ENCODE data around the gene ZC3HAV1. TPM values are rescaled to one million over a fixed set of nuclear protein-coding genes. Genes with fewer than 3 reads are reported as not detected.

Gene ZC3HAV1
- total and polyA plus RNA-seq, 10 of the 15 experiments (the other 5 are each of a cell fraction or from before 2014, with no cell fraction given): 18.5 to 55.3 (median 44.7) TPM

DNA sequence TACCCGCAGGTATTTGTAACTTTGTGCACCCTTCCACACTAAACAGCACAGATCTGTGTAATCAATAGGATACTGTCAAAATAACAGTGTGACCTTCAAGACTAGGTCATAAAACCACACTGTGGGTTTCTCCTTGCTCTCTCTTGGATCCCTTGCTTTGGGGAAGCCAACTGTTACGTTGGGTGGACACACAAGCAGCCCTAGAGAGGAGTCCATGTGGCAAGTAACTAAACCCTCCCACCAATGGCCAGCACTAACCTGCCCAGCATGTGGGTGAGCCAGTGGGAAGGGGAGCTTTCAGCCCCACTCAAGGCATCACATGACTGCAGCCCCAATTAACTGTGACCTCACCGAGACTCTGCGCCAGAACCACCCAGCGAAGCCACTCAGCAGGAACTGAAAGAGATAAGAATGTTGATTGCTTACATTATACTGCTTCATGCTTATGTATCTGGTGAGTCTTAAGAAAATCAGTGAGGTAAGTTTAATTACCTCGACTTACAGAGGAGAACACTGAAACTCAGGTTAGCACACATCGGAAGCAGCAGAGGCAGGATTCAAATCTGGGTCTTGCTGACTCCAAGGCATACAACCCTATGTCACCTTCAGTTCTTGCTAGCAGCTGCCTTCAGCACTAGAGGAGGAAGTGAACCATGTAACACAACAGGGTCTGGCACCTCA, 9.4 kb upstream of the ZC3HAV1 start (continued):
- TF ChIP-seq ASH2L (IDR thresholded peaks at IDR 0.05; ENCODE audit: borderline replicate concordance, low read depth) (no peak), SMAD5 (IDR thresholded peaks at IDR 0.05; ENCODE audit: low read depth) (no peak), FOXK2 (IDR thresholded peaks at IDR 0.05) (no peak), PAX5 (IDR thresholded peaks at IDR 0.05; ENCODE audit: borderline replicate concordance, low read depth, low read length) (peak; percentile 76), ZNF217 (IDR thresholded peaks at IDR 0.05) (no peak), ZNF622 (IDR thresholded peaks at IDR 0.05) (no peak), ZNF24 (IDR thresholded peaks at IDR 0.05) (no peak), NBN (IDR thresholded peaks at IDR 0.05) (peak; percentile 81), SUZ12 (IDR thresholded peaks at IDR 0.05; ENCODE audit: unreplicated experiment) (no peak), LARP7 (IDR thresholded peaks at IDR 0.05) (peak; percentile 30; the same call in 1 of the 2 replicates), RCOR1 (conservative IDR thresholded peaks at IDR 0.05; ENCODE audit: low read depth, low read length) (no peak), EED (IDR thresholded peaks at IDR 0.05; ENCODE audit: low read depth) (no peak; the same call in 1 of the 2 replicates), MEF2B (IDR thresholded peaks at IDR 0.05; ENCODE audit: partially characterized antibody, poor library complexity, severe bottlenecking) (no peak)
- TF ChIP-seq, protein P1, sequence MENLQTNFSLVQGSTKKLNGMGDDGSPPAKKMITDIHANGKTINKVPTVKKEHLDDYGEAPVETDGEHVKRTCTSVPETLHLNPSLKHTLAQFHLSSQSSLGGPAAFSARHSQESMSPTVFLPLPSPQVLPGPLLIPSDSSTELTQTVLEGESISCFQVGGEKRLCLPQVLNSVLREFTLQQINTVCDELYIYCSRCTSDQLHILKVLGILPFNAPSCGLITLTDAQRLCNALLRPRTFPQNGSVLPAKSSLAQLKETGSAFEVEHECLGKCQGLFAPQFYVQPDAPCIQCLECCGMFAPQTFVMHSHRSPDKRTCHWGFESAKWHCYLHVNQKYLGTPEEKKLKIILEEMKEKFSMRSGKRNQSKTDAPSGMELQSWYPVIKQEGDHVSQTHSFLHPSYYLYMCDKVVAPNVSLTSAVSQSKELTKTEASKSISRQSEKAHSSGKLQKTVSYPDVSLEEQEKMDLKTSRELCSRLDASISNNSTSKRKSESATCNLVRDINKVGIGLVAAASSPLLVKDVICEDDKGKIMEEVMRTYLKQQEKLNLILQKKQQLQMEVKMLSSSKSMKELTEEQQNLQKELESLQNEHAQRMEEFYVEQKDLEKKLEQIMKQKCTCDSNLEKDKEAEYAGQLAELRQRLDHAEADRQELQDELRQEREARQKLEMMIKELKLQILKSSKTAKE (IDR thresholded peaks at IDR 0.05; ENCODE audit: low read depth, poor library complexity, severe bottlenecking): peak; percentile 71
- TF ChIP-seq, protein P2, sequence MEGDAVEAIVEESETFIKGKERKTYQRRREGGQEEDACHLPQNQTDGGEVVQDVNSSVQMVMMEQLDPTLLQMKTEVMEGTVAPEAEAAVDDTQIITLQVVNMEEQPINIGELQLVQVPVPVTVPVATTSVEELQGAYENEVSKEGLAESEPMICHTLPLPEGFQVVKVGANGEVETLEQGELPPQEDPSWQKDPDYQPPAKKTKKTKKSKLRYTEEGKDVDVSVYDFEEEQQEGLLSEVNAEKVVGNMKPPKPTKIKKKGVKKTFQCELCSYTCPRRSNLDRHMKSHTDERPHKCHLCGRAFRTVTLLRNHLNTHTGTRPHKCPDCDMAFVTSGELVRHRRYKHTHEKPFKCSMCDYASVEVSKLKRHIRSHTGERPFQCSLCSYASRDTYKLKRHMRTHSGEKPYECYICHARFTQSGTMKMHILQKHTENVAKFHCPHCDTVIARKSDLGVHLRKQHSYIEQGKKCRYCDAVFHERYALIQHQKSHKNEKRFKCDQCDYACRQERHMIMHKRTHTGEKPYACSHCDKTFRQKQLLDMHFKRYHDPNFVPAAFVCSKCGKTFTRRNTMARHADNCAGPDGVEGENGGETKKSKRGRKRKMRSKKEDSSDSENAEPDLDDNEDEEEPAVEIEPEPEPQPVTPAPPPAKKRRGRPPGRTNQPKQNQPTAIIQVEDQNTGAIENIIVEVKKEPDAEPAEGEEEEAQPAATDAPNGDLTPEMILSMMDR (IDR thresholded peaks at IDR 0.05 in 2 of 3, conservative IDR thresholded peaks at IDR 0.05 in 1 of 3; ENCODE audit: control insufficient read depth in 2 of 3, extremely low read depth in 1 of 3, insufficient read depth in 1 of 3, low read depth in 3 of 3, low read length in 3 of 3): no peak
- TF ChIP-seq, protein P3, sequence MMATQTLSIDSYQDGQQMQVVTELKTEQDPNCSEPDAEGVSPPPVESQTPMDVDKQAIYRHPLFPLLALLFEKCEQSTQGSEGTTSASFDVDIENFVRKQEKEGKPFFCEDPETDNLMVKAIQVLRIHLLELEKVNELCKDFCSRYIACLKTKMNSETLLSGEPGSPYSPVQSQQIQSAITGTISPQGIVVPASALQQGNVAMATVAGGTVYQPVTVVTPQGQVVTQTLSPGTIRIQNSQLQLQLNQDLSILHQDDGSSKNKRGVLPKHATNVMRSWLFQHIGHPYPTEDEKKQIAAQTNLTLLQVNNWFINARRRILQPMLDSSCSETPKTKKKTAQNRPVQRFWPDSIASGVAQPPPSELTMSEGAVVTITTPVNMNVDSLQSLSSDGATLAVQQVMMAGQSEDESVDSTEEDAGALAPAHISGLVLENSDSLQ (IDR thresholded peaks at IDR 0.05): no peak
- TF ChIP-seq, protein P4, sequence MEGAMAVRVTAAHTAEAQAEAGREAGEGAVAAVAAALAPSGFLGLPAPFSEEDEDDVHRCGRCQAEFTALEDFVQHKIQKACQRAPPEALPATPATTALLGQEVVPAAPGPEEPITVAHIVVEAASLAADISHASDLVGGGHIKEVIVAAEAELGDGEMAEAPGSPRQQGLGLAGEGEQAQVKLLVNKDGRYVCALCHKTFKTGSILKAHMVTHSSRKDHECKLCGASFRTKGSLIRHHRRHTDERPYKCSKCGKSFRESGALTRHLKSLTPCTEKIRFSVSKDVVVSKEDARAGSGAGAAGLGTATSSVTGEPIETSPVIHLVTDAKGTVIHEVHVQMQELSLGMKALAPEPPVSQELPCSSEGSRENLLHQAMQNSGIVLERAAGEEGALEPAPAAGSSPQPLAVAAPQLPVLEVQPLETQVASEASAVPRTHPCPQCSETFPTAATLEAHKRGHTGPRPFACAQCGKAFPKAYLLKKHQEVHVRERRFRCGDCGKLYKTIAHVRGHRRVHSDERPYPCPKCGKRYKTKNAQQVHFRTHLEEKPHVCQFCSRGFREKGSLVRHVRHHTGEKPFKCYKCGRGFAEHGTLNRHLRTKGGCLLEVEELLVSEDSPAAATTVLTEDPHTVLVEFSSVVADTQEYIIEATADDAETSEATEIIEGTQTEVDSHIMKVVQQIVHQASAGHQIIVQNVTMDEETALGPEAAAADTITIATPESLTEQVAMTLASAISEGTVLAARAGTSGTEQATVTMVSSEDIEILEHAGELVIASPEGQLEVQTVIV (IDR thresholded peaks at IDR 0.05; ENCODE audit: borderline replicate concordance, partially characterized antibody): no peak
- TF ChIP-seq, protein P5, sequence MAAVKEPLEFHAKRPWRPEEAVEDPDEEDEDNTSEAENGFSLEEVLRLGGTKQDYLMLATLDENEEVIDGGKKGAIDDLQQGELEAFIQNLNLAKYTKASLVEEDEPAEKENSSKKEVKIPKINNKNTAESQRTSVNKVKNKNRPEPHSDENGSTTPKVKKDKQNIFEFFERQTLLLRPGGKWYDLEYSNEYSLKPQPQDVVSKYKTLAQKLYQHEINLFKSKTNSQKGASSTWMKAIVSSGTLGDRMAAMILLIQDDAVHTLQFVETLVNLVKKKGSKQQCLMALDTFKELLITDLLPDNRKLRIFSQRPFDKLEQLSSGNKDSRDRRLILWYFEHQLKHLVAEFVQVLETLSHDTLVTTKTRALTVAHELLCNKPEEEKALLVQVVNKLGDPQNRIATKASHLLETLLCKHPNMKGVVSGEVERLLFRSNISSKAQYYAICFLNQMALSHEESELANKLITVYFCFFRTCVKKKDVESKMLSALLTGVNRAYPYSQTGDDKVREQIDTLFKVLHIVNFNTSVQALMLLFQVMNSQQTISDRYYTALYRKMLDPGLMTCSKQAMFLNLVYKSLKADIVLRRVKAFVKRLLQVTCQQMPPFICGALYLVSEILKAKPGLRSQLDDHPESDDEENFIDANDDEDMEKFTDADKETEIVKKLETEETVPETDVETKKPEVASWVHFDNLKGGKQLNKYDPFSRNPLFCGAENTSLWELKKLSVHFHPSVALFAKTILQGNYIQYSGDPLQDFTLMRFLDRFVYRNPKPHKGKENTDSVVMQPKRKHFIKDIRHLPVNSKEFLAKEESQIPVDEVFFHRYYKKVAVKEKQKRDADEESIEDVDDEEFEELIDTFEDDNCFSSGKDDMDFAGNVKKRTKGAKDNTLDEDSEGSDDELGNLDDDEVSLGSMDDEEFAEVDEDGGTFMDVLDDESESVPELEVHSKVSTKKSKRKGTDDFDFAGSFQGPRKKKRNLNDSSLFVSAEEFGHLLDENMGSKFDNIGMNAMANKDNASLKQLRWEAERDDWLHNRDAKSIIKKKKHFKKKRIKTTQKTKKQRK (IDR thresholded peaks at IDR 0.05; ENCODE audit: low read depth, low read length): no peak

All from GM12878 (cell line).